AG20443 (cell line): ENCODE results near the gene CTNNA1.

ENCODE experiments used
- DNase-seq: peaks from one replicate; pipeline ENCODE4 v3.0.0; 2012; ENCODE audit warnings: low spot score, mixed read lengths

CTNNA1 gene

GRCh38 chr5:138964647-138965201, 211.5 kb downstream of the CTNNA1 start:
- DNase-seq, result no peak

GRCh38 chr5:138965626-138966025, 212.4 kb downstream of the CTNNA1 start:
- no peak for DNase-seq

GRCh38 chr5:138966236-138966985, 213.2 kb downstream of the CTNNA1 start:
- no peak for DNase-seq

GRCh38 chr5:138967791-138968448, 214.7 kb downstream of the CTNNA1 start:
- DNase-seq, result no peak

- DNase-seq, result no peak
These were observed 215.4 kb downstream of the CTNNA1 start for GRCh38 chr5:138968601-138969000.

- no peak for DNase-seq
These were observed 216.2 kb downstream of the CTNNA1 start for GRCh38 chr5:138969323-138970002.

- DNase-seq, result peak; percentile 61
These were observed 219.0 kb downstream of the CTNNA1 start for GRCh38 chr5:138972230-138972629.

- DNase-seq, result no peak
These were observed 219.6 kb downstream of the CTNNA1 start for GRCh38 chr5:138972836-138973235.

- peak; percentile 58 for DNase-seq
These were observed 221.2 kb downstream of the CTNNA1 start for GRCh38 chr5:138974227-138975063.

- DNase-seq, result peak; percentile 79
These were observed 222.0 kb downstream of the CTNNA1 start for GRCh38 chr5:138975098-138975847.

- DNase-seq, result no peak
These were observed 224.9 kb downstream of the CTNNA1 start for GRCh38 chr5:138978080-138978479.

GRCh38 chr5:138978581-138978980, 225.4 kb downstream of the CTNNA1 start:
- no peak for DNase-seq

- no peak for DNase-seq
These were observed 226.6 kb downstream of the CTNNA1 start for GRCh38 chr5:138979684-138980280.

GRCh38 chr5:138980441-138980840, 227.2 kb downstream of the CTNNA1 start:
- DNase-seq, result no peak

- peak; percentile 82 for DNase-seq
These were observed 227.9 kb downstream of the CTNNA1 start for GRCh38 chr5:138981131-138981530.

GRCh38 chr5:138981586-138981985, 228.4 kb downstream of the CTNNA1 start:
- peak; percentile 43 for DNase-seq

GRCh38 chr5:138983984-138984383, 230.8 kb downstream of the CTNNA1 start:
- no peak for DNase-seq
